Activated CD4-positive, alpha-beta T cell treated with anti-CD3 and anti-CD28 coated beads, Interleukin-10, Interleukin-2, amounts not matched to agents 100 ng/mL and 50 ng/mL, durations not matched to agents 16 hours and 8 hours (primary cell): ENCODE measurements around the gene VWA3B.
"Not testable (repeated sequence)": the region's sequence is repeated elsewhere in the genome, so short reads cannot be mapped to it uniquely, and the experiment has no call there.

Source experiments
- DNase-seq: peaks from one replicate; pipeline ENCODE4 v3.0.0-alpha.2; 2020

Gene VWA3B

DNA sequence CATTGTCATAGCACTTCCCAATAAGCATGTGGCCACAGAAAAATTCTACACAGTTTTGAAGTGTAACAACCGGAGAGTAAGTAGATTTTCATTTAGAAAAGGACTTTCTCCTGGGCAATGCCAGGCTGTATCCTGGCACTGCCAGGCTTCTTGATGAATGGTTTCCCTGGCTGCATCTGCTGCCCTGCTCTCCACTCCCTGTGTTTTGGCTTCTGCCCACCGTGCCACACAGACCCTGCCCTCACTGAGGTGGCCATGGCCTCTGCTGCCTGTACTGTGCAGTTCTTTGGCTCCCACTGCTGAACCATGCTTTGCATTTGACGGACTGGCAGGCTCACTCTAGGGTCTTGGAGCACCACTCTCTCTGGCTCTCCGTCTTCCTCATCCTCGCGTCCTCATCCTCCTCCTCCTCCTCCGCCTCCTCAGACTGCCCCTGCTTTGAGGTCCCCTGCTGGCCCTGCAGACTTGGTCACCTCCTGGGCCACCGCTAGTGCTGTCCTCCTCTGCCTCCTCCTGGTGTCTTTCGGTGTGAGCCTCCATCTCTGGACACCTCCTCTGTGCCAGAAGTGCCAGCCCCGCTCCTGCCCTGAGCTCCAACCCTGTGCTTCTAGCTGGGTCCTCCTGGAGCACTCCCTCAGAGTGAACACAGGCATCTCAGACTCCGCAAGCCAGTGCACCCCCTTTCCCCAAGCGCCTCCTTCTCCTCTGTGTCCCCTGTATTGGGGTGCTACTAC is 213.3 kb downstream of the VWA3B start:
- DNase-seq: no peak

DNA sequence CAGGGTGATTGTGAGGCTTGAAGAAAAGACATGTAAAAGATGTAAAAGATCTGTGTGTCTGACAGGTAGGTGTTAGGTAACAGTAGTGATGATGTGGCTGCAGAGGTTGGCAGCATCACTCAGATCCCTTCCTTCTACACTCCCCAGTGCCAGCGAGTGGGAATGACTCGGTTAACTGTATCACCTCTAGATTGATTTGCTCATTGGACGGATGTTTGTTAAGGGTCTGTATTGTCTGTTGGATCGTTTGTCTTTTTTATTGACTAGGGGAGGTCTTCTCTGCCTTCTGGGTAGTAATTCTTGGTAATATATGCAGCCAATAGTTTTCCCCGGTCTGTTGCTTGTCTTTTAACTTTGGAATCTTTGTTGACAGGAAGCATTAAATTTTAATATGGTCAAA is 214.5 kb downstream of the VWA3B start:
- DNase-seq: no peak

DNA sequence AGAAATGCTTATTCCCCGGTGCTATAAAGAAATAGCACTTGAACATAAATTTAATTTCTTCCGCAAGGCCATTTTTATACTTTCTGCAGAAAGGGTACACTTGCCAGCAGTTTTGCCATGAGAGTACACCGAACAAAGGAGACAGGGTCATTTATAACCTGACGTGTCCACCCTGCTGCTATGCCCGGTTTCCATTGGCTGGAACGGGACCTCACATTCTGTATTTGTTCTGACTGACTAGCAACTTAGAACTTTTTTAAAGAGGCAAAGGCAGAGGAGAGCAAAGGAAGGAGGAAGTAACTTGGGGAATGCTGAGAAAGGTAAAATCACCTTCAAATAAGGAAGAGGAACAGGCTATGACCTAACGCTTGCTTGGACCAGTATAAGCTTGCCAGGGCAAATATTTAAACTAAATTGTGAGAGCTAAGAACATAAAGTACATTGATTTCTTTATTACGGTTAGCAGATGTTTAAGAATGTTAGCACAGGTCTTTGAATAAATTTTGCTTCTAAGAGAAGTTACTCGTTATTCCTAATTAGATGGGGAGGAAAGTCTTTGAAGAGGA is 220.2 kb downstream of the VWA3B start:
- not testable (repeated sequence) for DNase-seq

DNA sequence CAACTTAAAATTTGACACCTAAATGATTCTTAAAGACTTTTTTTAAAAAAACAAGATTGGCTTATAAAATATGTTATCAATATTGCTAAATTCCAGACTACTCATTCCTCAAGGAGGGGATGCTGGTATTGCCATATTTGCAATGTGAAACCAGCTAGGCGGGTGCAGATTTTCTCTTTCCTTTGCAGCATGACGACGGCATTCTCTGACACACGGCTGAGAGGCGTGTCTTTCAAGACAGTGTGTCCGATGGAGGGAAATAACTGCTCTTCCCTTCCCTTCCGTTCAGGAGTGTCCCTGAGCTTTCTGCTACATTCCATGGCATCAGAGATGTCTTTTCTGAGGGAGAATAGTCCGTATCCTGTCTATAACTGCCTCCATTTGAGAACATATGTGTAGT is 221.1 kb downstream of the VWA3B start:
- DNase-seq: no peak

DNA sequence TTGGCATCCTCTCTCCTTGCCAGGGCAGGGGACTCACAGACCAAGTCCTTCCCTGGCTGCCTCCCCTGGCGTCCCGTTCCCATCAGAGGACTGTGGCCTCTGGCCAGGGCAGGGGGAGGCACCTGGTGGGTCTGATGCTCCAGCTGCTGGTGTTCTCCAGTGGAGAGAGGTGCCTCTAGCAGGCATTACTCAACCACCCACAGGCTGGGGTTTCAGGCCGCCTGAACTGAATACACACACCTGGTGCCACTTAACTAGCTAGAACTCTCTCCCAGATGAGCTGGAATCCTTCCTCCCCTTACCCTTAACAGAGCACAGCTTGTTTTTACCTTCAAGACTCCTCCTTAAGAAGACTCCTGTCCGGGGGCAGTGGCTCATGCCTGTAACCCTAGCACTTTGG is 221.6 kb downstream of the VWA3B start:
- no peak for DNase-seq

DNA sequence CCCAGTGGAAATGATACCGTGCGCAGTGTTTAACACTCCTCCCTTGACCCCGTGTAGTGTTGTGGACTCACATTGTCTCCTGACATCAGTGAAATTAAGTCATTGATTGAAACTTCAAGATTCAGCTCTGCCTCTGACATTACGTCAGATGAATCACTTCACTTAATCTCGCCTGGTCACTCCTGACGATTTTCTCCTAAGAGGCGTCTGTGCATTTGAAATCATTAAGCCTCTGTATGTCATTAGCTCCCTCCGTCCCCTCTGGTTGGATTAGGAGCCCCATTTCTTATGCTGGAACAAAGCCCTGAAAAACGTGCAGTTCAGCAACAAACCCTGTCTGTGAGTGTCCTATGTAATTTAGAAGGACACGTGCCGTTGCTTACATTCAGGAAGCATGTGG is 222.6 kb downstream of the VWA3B start:
- DNase-seq: no peak

DNA sequence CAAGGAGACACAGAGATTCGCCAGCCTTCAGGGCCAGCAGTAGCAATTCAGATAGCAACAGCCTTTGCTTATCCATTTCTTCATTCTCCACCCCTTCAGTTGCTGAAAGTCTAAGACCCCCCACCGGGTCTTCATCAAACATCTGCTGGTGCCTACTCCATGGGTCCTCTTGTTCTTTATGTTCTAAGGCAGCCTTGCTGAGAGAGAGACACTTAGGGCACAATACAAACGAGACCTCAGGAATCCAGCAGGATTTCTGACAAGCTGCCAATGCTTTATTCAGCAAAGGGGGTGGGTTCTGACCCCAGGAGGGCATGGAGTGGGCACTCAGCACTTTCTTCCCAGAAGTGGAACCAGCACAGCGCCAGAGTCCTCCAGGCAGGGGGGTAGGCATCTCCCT is 223.0 kb downstream of the VWA3B start:
- no peak for DNase-seq

DNA sequence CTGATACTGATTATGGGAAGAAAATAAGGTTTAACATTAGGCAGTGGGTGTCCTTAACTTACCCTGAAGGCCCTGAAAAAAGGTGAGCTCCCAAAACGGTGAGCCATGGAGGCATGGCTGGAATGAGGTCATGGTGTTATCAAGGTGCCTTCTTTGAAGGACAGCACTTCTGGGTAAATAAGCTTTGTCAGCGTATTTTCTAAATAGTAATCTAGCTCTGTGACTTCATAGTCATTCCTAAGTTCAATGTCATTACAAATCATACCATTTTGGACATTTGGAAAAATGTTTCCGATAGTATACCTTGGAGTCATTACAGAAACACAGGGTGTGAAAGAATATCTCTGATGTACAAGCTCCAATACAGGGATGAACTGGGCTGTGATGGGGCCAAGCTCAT is 224.1 kb downstream of the VWA3B start:
- DNase-seq: no peak

DNA sequence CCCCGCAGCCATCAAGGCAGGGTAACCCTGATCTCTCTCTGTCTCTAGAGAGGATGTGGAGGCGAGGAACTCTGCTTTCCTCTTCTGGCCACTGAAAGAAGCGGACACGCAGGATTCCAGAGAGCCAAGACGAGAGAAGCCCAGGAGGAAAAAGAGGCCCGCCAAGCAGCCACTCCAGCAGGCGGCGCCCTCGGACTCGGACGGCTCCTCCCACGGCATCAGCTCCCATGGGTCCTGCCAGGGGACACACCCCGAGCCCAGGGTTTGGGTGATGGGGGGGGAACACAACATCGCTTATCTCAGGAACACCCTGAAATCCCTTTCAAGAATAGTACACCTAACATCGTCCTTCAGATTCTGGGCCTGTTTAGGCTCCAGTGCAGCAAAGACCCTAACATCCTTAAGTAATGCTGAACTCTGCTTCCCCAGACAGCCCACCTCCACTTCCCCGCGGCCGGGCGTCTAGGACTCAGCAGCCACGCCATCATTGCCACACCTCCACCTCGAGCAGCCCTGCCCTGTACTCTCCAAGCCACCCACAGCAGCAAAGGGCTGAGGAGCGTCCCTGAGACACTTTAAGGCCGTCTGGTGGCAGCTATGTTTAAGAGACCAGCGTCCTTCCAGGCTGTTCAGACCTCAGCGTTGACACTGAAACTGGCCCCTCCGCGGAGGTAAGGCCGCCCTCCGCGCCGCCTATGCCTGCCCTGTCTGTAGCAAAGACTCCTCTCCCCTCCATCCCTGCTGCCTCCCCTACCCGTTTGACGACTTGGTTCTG is 225.0 kb downstream of the VWA3B start:
- DNase-seq: no peak

DNA sequence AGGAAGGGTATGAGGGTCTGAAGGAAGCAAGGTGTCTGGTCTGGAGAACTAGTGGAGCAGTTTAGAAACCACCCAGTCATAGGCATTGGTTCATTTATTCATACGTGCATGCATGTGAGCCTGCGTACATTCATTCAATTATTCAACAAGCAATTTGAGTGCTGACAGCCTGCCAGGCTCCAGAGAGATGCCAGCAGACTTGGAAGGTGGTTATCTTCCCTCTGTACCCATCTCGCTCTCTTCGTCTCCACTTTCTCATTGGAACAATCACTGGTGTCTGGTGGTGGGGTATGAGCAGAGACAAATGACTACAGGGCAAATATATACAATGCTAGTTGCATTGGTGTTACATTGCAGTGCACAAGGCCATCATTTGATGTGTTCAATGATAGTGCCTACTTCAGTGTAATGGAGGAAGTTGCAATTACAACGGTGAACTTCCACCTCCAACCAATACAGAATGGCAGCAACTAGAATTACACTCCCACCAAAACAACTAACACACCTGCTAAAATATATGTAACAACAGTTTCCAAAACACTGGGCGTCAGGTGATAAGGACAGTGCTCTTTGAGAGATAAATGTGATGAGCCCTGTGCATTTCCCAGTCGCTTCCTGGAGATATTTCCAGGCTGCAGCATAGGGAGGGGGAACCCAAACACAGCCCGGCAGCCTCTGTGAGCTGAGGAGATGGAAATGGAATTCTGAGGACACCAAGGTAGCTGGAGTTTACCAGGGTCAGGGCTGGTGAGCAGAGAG is 226.7 kb downstream of the VWA3B start:
- DNase-seq: no peak

DNA sequence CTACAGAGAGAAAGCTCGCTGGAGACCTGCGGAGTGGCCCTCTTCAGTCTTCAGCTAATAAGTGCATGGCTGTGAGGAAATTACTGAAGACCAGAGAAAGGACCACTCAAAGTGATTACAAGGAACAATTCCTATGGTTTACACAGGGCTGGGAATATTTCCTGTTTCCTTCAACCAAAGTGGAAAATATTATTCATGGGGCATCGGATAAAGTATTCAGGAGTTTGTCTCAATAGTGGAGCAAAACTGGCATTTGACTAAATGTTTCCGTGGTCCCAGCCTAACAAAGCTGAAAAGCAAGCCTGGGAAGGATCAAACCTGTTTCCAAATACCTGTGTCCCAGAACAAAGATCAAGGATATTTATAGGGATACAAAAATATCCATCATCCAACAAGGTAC is 227.3 kb downstream of the VWA3B start:
- no peak for DNase-seq

DNA sequence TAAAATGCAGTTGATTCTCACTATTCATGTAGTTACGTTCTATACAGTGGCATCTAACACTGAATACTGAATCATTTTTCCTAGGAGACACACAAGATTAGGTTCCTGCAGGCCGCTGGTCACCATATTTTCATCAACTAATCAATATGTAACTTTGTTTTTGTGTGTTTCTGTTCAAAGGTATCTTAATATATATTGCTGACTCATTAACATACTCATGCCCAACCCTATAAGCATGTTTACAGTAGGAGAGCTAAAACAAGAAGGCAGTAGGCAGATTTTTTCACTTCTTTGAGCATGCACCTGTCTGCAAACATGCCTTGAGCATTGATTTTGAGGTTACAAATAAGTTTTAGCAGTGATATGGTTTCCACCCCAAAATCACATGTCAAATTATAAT is 229.0 kb downstream of the VWA3B start:
- DNase-seq: no peak

DNA sequence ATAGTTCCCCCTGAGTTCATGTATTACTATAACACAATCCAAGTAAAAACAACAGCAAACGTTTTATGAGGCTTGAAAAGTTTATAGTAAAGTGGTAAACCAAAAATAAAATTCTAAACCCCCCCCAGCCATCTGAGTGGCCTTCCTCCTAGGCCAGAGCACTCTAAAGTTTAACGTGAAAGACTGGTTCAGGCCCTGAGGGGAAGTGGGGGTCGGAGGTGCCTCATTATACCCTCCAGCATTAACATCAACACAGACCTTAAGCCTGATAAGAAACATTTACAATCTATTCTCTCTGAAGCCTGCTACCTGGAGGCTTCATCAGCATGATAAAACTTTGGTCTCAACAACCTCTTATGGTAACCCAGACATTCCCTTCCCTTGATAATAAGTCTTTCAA is 230.2 kb downstream of the VWA3B start:
- DNase-seq: no peak

DNA sequence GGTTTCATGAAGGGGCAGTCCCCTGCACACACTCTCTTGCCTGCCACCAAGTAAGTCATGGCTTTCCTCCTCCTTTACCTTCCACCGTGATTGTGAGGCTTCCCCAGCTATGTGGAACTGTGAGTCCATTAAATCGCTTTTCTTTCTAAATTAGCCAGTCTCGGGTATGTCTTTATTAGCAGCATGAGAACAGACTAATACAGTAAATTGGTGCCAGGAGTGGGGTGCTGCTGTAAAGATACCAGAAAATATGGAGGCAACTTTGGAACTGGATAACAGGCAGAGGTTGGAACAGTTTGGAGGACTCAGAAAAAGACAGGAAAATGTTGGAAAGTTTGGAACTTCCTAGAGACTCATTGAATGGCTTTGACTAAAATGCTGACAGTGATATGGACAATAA is 233.2 kb downstream of the VWA3B start:
- not testable (repeated sequence) for DNase-seq

DNA sequence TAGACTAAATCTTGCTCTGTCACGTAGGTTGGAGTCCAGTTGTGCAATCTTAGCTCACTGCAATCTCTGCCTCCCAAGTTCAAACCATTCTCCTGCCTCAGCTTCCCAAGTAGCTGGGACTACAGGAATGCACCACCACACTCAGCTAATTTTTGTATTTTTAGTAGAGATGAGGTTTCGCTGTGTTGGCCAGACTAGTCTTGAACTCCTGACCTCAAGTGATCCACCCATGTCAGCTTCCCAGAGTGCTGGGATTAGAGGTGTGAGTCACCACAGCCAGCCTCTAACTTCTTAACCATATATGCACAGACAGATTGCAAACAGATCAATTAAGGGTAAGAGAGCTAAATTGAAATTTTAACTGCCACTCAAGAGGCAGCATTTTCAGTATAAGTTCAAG is 237.2 kb downstream of the VWA3B start:
- no peak for DNase-seq

DNA sequence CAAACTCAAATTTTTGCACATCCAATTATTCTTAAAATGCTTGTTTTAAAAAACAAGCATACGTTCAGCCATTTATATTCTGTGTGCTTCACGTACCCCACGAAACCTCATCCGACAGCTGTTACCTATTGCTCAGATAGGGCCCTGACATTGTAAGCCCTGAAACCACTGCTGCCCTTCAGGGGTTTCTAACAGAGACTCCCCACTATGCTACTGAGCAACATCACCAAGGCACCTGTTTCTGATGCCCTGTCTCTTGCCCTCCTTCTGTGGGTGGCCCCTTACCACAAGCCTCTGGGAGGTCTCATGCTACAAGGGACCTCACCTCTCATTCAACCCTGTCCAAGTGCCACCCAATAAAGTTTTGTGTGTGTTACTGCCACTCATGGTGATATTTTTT is 240.8 kb downstream of the VWA3B start:
- DNase-seq: no peak

DNA sequence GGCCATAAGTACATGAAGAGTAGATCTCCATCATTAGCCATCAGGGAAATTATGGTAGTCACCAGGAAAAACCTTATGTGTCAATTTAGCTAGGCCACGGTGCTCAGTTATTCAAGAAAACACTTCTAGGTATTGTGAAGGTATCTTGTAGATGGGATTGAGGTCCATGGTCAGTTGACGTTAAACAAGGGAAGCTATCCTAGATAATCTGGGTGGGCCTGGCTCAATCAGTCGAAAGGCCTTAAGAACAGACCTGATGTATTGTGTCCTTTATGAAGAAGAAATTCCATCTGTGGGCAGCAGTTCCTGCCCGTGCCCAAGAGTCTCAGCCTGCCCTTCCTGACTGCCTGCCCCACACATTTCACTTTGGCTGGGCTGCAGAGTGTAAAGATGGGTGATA is 242.6 kb downstream of the VWA3B start:
- no peak for DNase-seq

DNA sequence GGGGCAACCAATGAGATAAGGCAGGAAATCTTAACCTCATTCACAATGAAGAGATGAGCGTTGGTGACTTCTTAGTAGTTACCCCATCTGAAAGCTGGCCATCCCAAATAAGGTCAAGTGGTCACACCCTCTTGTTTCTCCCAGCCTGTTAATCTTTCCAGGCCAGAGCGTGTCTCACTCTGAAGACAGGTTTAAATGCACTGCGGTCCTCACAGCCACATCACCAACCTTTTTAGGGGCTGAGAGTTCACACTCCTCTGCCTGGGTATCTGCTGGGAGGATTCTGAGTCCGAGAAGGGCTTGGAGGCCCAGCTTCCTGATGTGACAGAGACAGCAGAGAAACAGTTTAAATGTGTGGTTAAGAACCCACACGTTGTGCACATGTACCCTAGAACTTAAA is 246.0 kb downstream of the VWA3B start:
- DNase-seq: no peak

DNA sequence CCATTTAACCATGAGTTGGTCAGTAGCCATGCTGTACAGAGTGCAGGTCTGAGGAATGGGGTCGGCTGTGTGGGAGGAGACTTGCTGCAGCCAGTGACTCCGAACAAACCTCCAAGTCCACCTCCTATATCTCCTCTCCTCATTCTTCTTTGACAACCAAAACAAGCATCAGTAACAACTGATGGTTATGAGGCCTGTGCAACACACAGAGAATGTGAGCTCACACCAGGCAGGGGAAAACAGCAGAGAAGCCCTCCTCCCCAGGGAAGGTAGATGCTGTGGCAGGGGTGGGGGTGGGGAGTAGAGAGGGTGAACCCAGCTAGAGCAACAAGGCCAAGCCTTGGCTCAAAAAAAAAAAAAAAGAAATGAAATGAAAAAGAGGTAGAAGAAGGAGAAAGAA is 247.0 kb downstream of the VWA3B start:
- DNase-seq: no peak

DNA sequence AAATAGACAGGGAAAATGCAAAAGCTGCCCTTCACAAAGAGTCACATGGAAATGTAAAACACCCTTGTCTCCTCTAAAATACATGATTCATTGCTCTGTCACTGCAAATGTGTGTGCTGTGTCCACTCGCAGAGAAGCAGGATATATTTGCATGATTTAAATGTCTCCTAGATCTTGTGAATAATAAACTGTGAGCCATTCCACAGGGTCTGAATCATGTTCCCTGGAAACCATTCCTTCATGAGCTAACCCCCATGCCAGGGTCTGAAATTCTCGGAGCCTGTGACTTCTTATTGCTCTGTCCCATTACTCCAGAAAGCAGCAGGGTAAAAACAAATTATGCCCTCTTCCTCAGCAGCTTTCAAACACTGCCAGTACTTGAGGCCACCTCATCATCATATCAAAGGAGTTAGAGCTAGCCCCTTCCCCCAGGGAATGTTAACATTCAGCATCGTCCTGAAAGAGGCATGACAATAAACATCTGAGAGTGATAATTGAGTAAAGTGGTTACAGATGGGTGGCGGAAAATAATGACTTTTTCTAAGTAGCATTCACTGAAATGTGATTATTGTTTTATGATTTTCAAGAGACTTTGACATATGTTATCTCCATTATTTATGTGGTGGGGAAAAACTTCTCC is 247.6 kb downstream of the VWA3B start:
- DNase-seq: no peak

DNA sequence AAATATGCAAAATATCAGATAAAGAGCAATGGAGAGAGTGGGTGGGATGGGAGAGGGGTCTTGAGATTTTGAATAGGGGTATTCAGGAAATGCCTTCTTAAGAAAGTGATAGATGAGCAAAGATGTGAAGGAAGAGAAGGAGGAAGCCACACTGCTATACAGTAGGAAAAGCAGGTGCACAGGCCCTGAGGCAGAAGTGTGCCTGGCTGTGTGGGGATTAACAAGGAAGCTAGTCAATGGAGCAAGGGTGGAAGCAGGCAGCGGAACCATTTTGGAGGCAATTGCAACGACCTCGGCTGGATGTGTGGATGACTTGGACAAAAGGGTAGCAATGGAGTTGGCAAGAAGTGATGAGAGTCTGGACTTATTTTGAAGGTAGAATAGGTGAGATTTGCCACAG is 248.3 kb downstream of the VWA3B start:
- no peak for DNase-seq

DNA sequence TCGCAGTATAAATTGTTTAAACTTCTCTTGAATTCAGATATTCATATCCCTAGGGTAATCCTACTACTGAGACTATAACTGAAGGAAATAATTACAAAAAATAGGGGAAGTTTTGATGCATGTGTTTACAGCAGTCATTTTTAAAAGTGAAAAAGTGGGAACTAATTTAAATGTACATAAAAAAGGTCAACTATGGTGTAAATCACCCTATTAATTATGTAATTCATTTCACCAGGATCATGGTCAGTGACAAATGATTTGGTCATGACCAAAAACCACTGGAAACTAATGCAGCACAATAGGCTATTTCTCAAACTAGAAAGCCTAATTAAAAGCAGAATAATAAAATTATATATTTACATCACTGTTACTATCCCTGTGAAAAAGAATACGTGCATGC is 254.3 kb downstream of the VWA3B start:
- no peak for DNase-seq

DNA sequence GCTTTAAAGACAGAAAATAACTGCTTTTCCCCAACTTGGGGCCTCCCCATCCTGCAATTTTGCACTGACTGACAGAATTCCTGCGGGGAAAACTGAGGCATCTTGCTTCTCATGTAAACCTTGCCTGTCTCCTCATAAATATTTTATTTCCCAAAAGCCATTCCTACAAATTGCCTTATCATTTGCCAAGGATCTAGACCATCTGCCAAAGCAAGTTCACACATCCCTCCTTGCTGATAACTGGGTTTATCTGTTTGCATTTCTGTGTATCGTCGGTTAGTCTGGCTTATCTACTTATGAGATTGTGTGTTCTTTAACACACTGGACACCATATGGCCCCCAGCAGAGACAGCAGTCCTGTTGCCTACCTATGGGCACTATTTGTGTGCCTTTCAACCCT is 256.3 kb downstream of the VWA3B start:
- DNase-seq: no peak
